ENCODE measurements around the gene HLCS.

HLCS gene

GRCh38 chr21:36773995-36774394 is 192.5 kb downstream of the HLCS start:
- Histone ChIP-seq H3K9me3 (ENCODE audit: insufficient read depth, low read length) (no peaks in the 10 kb centered on the region), H3K36me3 (replicated peaks; ENCODE audit: low read depth, low read length) (no peaks in the 10 kb centered on the region), H3K4me1 (ENCODE audit: low read length) (no peaks in the 10 kb centered on the region), H4K20me1 (ENCODE audit: insufficient read depth, low read length) (no peaks in the 10 kb centered on the region), H3K4me2 (ENCODE audit: low read length) (no peak overlapping the region), H3K27me3 (ENCODE audit: low read depth, low read length) (no peaks in the 10 kb centered on the region), H2AFZ (ENCODE audit: low read depth, low read length) (no peak overlapping the region), H3K27ac (ENCODE audit: low read length) (no peak overlapping the region), H3K4me3 (ENCODE audit: low read length) (no peak overlapping the region), H3K9ac (ENCODE audit: low read length) (no peak overlapping the region), H3K79me2 (ENCODE audit: low read length) (no peaks in the 10 kb centered on the region)
- TF ChIP-seq EZH2phosphoT487 (IDR thresholded peaks at IDR 0.05; ENCODE audit: low read depth) (no peak), CTCF (IDR thresholded peaks at IDR 0.05; ENCODE audit: low read depth, low read length) (no peak)

- no peak overlapping the region for H3K4me2 ChIP-seq (ENCODE audit: low read length)
- H3K79me2 ChIP-seq (ENCODE audit: low read length), result no peaks in the 10 kb centered on the region
- H3K9me3 ChIP-seq (ENCODE audit: insufficient read depth, low read length), result no peaks in the 10 kb centered on the region
- no peaks in the 10 kb centered on the region for H4K20me1 ChIP-seq (ENCODE audit: insufficient read depth, low read length)
- no peak overlapping the region for H3K4me3 ChIP-seq (ENCODE audit: low read length)
- H3K36me3 ChIP-seq (replicated peaks; ENCODE audit: low read depth, low read length), result no peaks in the 10 kb centered on the region
- no peak overlapping the region for H3K27ac ChIP-seq (ENCODE audit: low read length)
- H3K4me1 ChIP-seq (ENCODE audit: low read length), result no peaks in the 10 kb centered on the region
- no peak overlapping the region for H2AFZ ChIP-seq (ENCODE audit: low read depth, low read length)
- H3K9ac ChIP-seq (ENCODE audit: low read length), result no peak overlapping the region
- TF ChIP-seq CTCF (IDR thresholded peaks at IDR 0.05; ENCODE audit: low read depth, low read length) (no peak), EZH2phosphoT487 (IDR thresholded peaks at IDR 0.05; ENCODE audit: low read depth) (no peak)
- H3K27me3 ChIP-seq (ENCODE audit: low read depth, low read length), result no peaks in the 10 kb centered on the region
These were observed 193.4 kb downstream of the HLCS start for GRCh38 chr21:36773117-36773516.

- Histone ChIP-seq H3K4me2 (ENCODE audit: low read length) (no peak overlapping the region), H4K20me1 (ENCODE audit: insufficient read depth, low read length) (no peaks in the 10 kb centered on the region), H3K9ac (ENCODE audit: low read length) (no peak overlapping the region), H2AFZ (ENCODE audit: low read depth, low read length) (no peak overlapping the region), H3K36me3 (replicated peaks; ENCODE audit: low read depth, low read length) (no peaks in the 10 kb centered on the region), H3K27ac (ENCODE audit: low read length) (no peak overlapping the region), H3K27me3 (ENCODE audit: low read depth, low read length) (no peaks in the 10 kb centered on the region), H3K79me2 (ENCODE audit: low read length) (no peaks in the 10 kb centered on the region), H3K9me3 (ENCODE audit: insufficient read depth, low read length) (no peaks in the 10 kb centered on the region), H3K4me1 (ENCODE audit: low read length) (no peaks in the 10 kb centered on the region), H3K4me3 (ENCODE audit: low read length) (no peak overlapping the region)
- TF ChIP-seq EZH2phosphoT487 (IDR thresholded peaks at IDR 0.05; ENCODE audit: low read depth) (no peak), CTCF (IDR thresholded peaks at IDR 0.05; ENCODE audit: low read depth, low read length) (no peak)
These were observed 197.2 kb downstream of the HLCS start for GRCh38 chr21:36769051-36769839.

- Histone ChIP-seq H3K36me3 (replicated peaks; ENCODE audit: low read depth, low read length) (no peaks in the 10 kb centered on the region), H3K9me3 (ENCODE audit: insufficient read depth, low read length) (no peaks in the 10 kb centered on the region), H3K4me3 (ENCODE audit: low read length) (no peak overlapping the region), H3K9ac (ENCODE audit: low read length) (no peak overlapping the region), H3K27ac (ENCODE audit: low read length) (no peak overlapping the region), H3K4me1 (ENCODE audit: low read length) (no peaks in the 10 kb centered on the region), H3K27me3 (ENCODE audit: low read depth, low read length) (no peaks in the 10 kb centered on the region), H4K20me1 (ENCODE audit: insufficient read depth, low read length) (no peaks in the 10 kb centered on the region), H3K4me2 (ENCODE audit: low read length) (no peak overlapping the region), H3K79me2 (ENCODE audit: low read length) (no peaks in the 10 kb centered on the region), H2AFZ (ENCODE audit: low read depth, low read length) (no peak overlapping the region)
- TF ChIP-seq CTCF (IDR thresholded peaks at IDR 0.05; ENCODE audit: low read depth, low read length) (no peak), EZH2phosphoT487 (IDR thresholded peaks at IDR 0.05; ENCODE audit: low read depth) (no peak)
These were observed 198.0 kb downstream of the HLCS start for GRCh38 chr21:36768496-36768895.

Data from OCI-LY3 (cell line).